Activated CD4-positive, CD25-positive, alpha-beta regulatory T cell treated with anti-CD3 and anti-CD28 coated beads, Interleukin-2, amount 50 U/mL, for 16 hours (primary cell): ENCODE measurements around the gene SENP6.
"Not testable (repeated sequence)": the region's sequence is repeated elsewhere in the genome, so short reads cannot be mapped to it uniquely, and the experiment has no call there.

Experiments used
- DNase-seq: peaks from one replicate; pipeline ENCODE4 v3.0.0-alpha.2; 2020; ENCODE audit warnings: low read depth, low spot score

Gene SENP6, protein sequence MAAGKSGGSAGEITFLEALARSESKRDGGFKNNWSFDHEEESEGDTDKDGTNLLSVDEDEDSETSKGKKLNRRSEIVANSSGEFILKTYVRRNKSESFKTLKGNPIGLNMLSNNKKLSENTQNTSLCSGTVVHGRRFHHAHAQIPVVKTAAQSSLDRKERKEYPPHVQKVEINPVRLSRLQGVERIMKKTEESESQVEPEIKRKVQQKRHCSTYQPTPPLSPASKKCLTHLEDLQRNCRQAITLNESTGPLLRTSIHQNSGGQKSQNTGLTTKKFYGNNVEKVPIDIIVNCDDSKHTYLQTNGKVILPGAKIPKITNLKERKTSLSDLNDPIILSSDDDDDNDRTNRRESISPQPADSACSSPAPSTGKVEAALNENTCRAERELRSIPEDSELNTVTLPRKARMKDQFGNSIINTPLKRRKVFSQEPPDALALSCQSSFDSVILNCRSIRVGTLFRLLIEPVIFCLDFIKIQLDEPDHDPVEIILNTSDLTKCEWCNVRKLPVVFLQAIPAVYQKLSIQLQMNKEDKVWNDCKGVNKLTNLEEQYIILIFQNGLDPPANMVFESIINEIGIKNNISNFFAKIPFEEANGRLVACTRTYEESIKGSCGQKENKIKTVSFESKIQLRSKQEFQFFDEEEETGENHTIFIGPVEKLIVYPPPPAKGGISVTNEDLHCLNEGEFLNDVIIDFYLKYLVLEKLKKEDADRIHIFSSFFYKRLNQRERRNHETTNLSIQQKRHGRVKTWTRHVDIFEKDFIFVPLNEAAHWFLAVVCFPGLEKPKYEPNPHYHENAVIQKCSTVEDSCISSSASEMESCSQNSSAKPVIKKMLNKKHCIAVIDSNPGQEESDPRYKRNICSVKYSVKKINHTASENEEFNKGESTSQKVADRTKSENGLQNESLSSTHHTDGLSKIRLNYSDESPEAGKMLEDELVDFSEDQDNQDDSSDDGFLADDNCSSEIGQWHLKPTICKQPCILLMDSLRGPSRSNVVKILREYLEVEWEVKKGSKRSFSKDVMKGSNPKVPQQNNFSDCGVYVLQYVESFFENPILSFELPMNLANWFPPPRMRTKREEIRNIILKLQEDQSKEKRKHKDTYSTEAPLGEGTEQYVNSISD

DNA sequence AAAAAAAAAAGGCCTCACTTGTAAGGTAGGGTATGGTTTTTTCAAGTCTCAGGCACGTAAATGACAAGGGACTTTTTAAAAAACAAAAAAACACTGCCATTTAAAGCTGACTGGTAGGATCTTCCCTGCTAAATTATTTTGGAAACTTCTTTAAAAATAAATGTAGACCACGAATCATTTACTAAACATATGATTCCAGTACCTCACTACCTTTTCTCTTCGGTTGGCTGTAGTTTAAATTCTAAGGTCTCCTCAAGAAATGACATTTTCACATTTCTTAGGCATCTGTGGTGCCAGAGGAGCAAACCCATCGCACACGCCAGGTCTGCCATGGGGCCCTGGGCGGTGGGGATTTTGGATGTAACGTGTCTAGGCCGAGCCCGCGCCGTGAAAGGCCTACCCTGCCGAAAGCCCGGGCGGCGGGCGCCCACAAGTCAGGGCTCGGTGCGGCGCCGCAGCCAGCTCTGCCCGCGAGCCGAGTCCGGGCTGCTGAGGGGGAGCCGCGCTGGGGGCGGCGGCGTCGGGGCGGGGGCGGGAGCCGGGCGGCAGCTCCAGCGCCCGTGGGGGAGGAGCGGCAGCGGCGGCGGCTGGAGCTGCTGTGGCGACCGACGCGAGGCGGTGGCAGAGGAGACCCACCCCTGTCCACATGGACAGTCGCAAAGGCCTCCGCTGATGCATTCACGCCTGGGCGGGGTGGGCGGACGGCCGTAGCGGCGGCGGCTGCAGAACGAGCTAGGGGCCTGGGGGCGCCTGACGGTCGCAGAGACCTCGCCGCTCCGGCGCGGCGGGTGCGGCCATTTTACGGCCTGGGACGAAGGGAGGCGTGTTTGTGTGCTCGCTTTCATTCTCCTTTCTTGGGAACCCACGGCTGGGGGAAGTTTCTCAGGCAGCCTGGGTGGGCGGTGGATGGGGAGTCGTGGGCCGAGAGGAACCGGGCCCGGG is at the start of gene SENP6:
Gene SENP6, plus strand, starts transcription at position 577 of the 942 bp plus-strand sequence. CDS start 645 bp downstream, outside the sequence.
- peak; percentile 44 for DNase-seq

DNA sequence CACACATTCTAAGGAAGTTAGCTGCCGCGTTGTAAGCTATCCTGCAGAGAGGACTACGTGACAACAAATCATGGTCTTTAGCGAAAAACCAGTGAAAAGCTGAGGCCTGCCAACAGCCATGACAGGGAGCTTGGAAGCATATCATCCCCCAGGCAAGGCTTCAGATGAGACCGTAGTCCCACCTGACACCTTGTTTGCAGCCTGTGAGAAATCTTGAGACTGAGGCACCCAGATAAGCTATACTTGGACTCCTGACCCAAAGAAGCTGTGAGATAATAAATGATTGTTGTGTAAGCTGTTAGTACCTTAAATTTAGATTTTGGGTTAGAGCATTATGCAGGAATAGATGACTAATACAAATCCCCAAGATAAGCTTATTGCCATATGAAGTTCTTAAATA is 45.4 kb upstream of the SENP6 start:
- no peak for DNase-seq

DNA sequence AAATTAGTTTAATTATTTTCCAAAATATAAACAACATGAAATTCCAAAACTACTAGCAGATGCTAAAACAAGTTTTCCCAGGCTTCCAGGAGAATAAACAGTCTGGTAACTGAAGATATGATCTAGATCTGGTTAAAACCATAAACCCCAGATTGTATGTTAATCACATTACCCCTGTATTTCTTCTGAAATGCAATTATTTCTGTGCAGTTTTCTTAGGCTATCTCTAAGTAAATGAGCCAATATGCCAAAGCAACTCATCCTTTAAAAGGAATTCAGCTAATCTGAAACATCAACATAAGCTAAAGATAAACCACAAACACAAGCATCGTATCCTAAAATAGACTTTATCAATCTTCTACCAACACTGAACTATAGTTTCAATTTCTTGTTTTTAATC is 44.6 kb upstream of the SENP6 start:
- no peak for DNase-seq

DNA sequence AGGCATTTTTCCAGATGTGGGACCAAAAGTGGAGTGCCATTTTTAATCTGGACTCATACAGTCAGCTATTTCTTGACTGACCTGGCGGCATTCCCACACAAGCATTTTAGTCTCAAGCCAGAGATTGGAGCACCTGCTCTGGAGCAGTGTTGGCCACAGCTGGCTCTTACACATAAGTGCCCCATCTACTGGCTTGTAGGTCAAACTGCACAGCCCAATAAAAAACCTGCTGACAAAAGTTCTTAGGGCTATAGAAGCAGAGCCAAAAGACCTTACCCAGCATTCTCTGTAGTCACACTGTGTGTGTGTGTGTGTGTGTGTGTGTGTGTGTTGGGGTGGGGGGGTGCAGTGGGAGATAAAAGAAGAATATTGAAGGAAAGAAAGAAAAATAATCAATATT is 38.6 kb upstream of the SENP6 start:
- DNase-seq = no peak

DNA sequence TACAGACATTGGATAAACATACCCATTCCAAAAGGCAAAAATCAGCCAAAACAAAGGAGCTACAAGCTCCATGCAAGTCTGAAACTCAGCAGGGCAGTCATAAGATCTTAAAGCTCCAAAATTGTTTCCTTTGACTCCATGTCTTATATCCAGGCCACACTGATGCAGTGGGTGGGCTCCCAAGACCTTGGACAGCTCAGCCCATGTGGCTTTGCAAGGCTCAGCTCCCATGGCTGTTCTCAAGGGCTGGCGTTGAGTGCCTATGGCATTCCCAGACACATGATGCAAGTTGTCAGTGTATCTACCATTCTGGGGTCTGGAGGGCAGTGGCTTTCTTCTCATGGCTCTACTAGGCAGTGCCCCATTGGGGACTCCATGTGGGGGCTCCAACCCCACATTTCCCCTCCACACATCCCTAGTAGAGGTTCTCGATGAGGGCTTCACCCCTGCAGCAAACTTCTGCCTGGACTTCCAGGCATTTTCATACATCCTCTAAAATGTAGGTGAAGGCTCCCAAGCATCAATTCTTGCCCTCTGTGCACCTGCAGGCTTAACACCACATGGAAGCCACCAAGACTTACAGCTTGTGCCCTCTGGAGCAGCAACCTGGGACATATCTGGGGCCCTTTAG is 35.4 kb upstream of the SENP6 start:
- no peak for DNase-seq

DNA sequence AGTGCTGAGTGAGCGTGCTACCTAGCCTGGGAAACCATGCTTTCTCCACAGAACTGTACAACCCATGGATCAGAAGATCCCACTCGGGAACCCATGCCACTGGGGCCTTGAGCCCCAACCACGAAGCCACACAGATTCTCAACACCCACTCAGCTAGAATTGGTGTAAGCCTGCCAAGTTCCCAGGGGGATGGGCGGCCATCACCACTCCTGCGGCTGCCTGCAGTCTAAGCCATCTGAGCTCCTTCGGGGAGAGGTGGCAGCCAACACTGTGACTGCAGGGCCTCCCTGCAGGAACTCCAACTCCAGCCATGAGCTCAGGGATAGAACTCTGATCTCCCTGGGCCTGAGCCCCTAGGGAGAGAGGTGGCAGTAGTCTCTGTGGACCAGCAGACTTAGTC is 33.6 kb upstream of the SENP6 start:
- DNase-seq = no peak

DNA sequence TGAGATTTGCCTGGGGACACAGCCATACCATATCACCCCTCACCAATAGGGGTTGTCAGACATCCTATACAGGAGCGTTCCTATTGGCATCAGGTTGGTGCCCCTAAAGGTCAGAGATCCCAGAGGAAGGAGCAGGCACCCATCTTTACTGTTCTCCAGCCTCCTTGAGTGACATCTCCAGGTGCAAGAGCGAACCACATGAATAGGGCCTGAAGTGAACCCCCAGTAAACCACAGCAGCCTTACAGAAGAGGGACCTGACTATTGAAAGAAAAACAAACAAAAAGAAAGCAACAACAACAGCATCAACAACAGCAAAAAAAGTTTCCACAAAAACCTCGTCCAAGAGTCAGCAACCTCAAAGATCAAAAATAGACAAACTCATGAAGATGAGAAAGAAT is 32.7 kb upstream of the SENP6 start:
- no peak for DNase-seq

DNA sequence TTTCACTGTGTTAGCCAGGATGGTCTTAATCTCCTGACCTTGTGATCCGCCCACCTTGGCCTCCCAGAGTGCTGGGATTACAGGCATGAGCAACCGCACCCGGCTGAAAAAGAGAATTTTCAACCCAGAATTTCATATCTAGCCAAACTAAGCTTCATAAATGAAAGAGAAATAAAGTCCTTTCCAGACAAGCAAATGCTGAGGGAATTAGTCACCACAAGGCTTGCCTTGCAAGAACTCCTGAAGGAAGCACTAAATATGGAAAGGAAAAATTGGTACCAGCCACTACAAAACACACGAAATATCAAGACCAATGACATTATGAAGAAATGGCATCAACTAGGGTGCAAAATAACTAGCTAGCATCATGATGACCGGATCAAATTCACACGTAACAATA is 31.0 kb upstream of the SENP6 start:
- DNase-seq = not testable (repeated sequence)

DNA sequence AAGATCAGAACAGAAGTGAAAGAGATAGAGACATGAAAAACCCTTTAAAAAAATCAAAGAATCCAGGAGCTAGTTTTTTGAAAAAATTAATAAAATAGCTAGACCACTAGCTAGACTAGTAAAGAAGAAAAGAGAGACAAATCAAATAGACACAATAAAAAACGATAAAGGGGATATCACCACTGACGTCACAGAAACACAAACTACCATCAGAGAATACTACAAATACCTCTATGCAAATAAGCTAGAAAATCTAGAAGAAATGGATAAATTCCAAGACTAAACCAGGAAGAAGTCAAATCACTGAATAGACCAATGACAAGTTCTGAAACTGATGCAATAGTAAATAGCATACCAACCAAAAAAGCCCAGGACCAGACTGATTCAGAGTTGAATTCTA is 29.6 kb upstream of the SENP6 start:
- no peak for DNase-seq

DNA sequence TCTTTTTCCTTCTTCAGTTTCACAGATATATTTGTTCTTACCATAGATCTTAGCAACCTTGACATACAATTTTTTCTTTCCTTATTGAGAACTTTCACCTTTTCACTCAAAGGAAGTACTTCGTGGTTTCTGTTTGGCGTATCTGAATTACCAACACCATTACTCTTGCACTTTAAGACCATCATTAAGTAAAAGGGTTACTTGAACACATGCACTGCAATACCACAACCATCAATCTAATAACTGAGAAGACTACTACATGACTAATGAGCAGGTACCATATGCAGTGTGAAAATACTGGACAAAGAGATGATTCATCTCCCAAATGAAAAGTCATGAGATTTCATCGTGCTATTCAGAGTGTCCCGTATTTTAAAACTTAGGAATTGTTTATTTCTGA is 21.7 kb upstream of the SENP6 start:
- no peak for DNase-seq

DNA sequence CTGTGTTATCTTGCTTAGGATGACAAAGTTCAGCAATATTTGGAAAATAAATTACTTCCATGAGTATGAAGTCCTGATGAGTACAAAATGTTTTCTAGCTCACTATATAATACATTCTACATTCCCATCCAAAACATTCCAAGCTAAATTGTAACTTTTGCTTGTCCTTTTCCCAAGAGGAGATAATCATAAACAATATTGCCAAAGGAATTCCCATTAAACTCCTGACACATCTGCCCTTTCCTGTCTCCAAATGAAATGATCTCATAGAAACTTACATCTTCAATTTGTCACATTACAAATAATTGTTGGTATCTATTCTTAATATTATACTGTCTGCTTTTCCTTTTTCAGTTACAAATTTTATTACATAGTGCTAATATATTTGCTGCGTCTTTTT is 20.4 kb upstream of the SENP6 start:
- no peak for DNase-seq

DNA sequence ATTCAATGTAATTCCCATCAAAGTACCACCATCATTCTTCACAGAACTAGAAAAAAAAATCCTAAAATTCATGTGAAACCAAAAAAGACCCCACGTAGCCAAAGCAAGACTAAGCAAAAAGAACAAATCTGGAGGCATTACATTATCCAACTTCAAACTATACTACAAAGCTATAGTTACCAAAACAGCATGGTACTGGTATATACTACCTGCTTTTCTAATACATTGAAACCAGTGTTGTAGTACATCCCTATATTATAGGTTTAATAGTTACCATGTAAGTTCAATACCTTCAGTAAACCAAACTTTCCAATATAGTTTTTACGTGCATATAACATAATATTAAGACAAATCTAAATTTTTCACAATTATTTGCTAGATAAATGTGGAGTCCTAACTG is 17.1 kb upstream of the SENP6 start:
- DNase-seq = not testable (repeated sequence)

DNA sequence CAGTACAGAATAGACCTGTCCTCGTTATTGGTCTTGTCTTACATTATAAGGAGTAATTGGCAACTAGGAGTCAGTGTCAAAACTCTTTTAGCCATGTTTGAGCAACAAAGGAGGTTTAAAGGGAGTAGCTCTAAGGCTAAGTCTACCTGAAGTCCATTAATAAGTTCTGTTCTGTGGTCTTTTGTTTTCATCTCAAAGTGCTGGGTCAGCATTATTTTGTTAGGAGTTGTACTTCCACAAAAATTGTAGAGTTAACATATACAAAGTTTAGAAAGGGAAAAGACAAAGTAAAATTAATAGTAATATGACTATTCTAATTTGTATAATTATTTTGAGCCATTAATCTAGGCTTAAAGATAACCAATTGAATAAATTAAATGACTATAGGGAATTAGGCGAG is 12.7 kb upstream of the SENP6 start:
- no peak for DNase-seq

DNA sequence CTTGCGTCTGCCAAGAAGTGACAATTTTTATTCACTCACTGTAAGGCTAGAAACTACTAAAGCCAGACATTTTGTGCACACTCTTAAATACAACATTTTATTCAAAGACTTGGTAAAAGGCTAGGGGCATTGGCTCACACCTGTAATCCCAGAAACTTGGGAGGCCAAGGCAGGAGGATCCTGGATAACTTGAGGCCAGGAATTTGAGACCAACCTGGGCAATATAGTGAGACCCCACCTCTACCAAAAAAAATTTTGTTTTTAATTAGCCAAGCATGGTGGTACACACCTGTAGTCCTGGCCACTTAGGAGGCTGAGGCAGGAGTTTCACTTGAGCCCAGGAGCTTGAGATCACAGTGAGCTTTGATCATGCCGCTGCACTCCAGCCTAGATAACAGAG is 11.3 kb upstream of the SENP6 start:
- no peak for DNase-seq

DNA sequence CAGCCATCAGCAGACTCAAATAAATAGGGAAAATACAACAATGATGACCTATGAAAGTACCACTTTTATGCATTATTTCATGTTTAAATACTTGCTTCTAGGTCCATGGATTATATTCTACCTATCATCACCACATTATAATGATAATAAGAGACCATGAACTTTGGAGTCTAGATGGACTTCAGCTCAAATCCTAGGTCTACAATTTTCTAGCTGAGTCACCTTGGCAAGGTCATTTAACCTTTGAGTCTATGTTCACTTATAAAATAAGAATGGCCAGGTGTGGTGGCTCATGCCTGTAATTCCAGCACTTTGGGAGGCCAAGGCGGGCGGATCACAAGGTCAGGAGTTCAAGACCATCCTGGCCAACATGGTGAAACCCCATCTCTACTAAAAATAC is 5.3 kb upstream of the SENP6 start:
- DNase-seq = not testable (repeated sequence)

DNA sequence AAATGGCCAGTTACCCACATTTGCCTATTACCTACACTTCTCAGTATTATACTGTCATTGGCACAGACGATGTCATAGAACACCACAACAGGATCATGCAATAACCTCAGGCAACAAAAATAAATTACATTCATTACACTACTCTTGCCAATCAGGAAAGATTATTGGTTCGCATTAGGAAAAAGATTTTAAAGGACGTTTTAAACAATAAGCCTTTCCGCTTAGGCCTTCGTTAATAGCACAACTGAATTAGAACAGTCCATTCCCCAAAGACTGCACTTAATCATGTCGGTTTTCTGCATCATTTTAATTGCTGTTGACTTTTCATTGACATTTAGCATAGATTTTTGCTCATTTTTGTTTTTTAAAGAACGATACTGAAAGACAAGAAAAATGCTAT is 912 bp upstream of the SENP6 start:
- no peak for DNase-seq

DNA sequence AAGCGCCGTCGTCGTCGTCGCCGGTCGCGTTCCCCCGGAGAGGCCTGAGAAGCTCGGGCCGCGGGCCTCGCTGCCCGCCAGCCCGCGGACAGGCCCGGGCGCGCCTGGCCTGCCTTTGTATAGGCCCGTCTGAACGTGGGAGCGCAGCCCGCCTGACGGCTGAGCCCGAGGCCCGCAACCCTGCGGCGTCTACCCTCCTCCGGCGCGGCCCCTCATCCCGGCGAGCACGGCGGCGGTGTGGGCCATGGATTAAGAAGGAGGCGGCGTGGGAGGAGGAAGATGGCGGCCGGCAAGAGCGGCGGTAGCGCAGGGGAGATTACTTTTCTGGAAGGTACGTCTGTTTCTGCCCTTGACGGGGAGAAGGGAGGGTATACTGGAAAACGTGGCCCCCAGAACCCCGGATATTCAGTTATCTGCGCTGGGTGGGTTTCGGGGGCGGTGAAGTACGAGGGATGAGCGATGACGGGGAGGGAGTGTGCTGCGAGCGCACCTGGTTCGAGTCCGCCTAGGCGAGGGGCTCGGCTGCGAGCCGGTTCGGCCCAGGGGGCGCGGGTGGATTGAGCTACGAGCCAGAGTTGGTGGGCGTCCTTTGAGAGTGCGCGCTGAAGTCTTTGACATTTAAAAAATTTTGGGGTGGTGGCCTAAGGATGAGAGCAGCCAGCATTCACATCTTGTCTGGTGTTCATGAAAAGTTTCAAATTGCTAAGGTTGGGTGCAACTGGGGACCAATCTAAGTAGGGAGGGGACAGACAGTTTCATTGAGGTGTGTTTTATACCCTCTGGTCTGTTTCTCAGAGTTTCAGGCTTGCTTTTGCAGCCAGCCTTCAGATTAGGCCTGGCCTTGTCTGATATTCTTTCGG is 796 bp downstream of the SENP6 start:
- DNase-seq = peak; percentile 26

DNA sequence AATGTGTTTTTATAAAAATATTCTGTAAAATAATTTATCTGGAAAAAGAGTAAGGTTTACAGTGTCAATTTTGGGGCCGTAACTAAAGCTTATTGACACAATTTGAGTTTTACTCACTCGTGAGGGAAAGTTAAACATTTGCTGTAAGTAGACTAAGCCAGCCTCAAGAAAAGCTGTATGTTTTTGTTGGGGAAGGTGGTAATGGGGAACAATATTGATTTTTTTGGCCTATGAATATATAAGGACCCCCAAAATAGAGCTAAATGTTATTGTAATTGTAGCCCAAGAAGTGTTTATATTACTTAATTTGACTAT is 1.4 kb downstream of the SENP6 start:
- no peak for DNase-seq

DNA sequence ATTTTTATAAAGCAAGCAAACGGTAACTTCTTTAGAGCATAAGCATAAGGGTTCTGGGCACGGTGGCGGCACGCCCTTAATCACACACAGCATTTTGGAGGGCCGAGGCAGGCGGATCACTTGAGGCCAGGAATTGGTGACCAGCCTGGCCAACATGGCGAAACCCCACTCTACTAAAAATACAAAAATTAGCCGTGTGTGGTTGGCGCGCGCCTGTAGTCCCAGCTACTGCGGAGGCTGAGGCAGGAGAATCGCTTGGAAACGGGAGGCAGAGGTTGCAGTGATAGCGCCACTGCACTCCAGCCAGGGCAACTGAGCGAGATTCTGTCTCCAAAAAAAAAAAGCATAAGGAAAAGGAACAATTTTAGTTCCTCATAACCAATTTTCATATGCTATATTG is 2.6 kb downstream of the SENP6 start:
- DNase-seq = no peak

DNA sequence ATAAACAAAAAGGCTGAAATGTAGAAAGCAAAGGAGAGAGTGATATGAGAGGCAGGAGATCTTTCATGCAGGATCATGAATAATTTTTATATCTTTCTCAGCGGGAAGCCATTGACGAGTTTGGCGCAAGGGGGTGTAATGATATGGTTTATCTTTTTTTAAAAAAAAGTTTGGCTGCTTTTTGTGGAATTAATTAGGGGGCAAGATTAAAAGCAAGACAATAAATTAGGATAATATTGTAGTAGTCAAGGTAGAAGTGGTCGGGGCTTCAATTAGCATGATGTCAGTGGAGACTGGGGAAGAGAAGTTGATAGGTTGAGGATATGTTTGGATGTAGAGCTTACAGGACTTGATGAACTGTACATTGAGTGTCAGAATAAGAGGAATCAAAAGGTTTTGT is 4.0 kb downstream of the SENP6 start:
- DNase-seq = no peak
